Esophagus squamous epithelium (tissue), 5 donors: ENCODE measurements around the gene LTF. TPM values are rescaled to one million over a fixed set of nuclear protein-coding genes. Genes with fewer than 3 reads are reported as not detected.

ENCODE experiments used
- DNase-seq: peaks from one replicate; lab custom pipeline; 2025; lab: John Stamatoyannopoulos, UW
- H3K27ac ChIP-seq, 4 donors: fragments of 200-600 bp; sonication (generic); one replicate each; pipeline ENCODE4 v1.5.1; 2016 to 2019; ENCODE audit warnings: mild to moderate bottlenecking in 1 of 4
- H3K27me3 ChIP-seq, 4 donors: fragments of 200-600 bp; sonication (generic); 1 replicate in 3 of 4; 2 replicates in 1 of 4; pipeline versions ENCODE4 v1.5.1 to v1.6.0; 2017 to 2021; ENCODE audit warnings: antibody characterized with exemption in 1 of 4
- H3K36me3 ChIP-seq, 3 donors: fragments of 200-600 bp; sonication (generic); one replicate each; pipeline ENCODE4 v1.5.1; 2016 to 2019
- H3K4me1 ChIP-seq, 3 donors: fragments of 200-600 bp; sonication (generic); one replicate each; pipeline ENCODE4 v1.5.1; 2017 to 2019
- H3K4me3 ChIP-seq, 4 donors: fragments of 200-600 bp; sonication (generic); 1 replicate in 3 of 4; 2 replicates in 1 of 4; pipeline ENCODE4 v1.5.1; 2016 to 2019; ENCODE audit warnings: mild to moderate bottlenecking in 2 of 4, moderate library complexity in 1 of 4
- H3K9me3 ChIP-seq, 3 donors: fragments of 200-600 bp; sonication (generic); one replicate each; pipeline ENCODE4 v1.5.1; 2016 to 2019
- POLR2A ChIP-seq, 4 donors: fragments of 450-650 bp; IDR thresholded peaks; one replicate each; pipeline ENCODE4 v1.6.1; 2017; ENCODE audit warnings: antibody characterized with exemption in 4 of 4, mild to moderate bottlenecking in 4 of 4, moderate library complexity in 3 of 4
- WGBS, 2 donors: methylation state at CpG; one replicate each; pipeline ENCODE4 v1.1.5; 2018; 5-methylcytosine and 5-hydroxymethylcytosine counted together
- intact Hi-C: fragments of 100-400 bp; cut with DNase I; formaldehyde crosslinking; loops from one replicate; pipeline ENCODE4 v1.15.0; 2022
- total RNA-seq, 4 donors: library from RNA; depleted of rRNA; stranded (reverse); fragments of >200 nt; gene quantifications; one replicate each; pipeline ENCODE4 v1.1.0, GENCODE V29; 2016
- TF ChIP-seq, protein P1 (sequence below), 6 experiments: fragments of 450-650 bp in 4 of 6; fragments of 200-600 bp in 2 of 6; sonication (generic) in 2 of 6; IDR thresholded peaks; one replicate each; pipeline ENCODE4 v1.5.1; 2016 to 2019; ENCODE audit warnings: antibody characterized with exemption in 6 of 6, mild to moderate bottlenecking in 4 of 6, moderate library complexity in 4 of 6
- donor health status: DM: yes; HTN: yes; CAD: no.

The LTF gene
- total RNA-seq, 4 donors from 2014 or later, result 0.57 to 204 (median 2.6) TPM

DNA sequence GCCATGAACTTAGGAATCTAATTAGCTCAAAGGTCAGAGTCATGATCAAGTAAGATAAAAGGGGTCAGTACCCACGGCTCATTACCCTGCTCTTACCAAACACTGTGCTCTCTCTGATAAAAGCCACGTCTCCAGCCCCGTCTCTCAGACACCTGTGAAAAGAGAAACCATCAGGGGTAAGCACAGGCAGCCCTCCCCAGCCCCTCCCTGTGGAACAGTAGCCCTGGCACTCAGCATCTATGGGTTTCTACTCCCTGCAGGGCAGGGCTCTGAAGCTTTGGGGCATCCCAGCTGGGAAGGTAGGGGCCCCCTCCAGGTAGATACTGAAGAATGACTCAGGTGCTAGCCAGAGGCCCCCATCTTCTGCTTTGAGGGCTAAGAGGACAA lies 10.5 kb downstream of the LTF start:
- no peaks in the 10 kb centered on the region for H3K36me3 ChIP-seq
- intact Hi-C loops, result no loop called here
- no peak for DNase-seq
- no peak overlapping the region for H3K27ac ChIP-seq
- WGBS, 2 donors, result 56 to 60% methylated on average over 1 to 3 of the region's 3 CpGs
- H3K27me3 ChIP-seq, result peaks cover 0 to 12% (median 0%) of the 10 kb centered on the region in 4 donors
- no peaks in the 10 kb centered on the region for H3K9me3 ChIP-seq
- TF ChIP-seq, protein P1, sequence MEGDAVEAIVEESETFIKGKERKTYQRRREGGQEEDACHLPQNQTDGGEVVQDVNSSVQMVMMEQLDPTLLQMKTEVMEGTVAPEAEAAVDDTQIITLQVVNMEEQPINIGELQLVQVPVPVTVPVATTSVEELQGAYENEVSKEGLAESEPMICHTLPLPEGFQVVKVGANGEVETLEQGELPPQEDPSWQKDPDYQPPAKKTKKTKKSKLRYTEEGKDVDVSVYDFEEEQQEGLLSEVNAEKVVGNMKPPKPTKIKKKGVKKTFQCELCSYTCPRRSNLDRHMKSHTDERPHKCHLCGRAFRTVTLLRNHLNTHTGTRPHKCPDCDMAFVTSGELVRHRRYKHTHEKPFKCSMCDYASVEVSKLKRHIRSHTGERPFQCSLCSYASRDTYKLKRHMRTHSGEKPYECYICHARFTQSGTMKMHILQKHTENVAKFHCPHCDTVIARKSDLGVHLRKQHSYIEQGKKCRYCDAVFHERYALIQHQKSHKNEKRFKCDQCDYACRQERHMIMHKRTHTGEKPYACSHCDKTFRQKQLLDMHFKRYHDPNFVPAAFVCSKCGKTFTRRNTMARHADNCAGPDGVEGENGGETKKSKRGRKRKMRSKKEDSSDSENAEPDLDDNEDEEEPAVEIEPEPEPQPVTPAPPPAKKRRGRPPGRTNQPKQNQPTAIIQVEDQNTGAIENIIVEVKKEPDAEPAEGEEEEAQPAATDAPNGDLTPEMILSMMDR (IDR thresholded peaks at IDR 0.05), result no peak
- no peak for TF ChIP-seq POLR2A (IDR thresholded peaks at IDR 0.05)
- no peaks in the 10 kb centered on the region for H3K4me1 ChIP-seq
- no peak overlapping the region for H3K4me3 ChIP-seq

DNA sequence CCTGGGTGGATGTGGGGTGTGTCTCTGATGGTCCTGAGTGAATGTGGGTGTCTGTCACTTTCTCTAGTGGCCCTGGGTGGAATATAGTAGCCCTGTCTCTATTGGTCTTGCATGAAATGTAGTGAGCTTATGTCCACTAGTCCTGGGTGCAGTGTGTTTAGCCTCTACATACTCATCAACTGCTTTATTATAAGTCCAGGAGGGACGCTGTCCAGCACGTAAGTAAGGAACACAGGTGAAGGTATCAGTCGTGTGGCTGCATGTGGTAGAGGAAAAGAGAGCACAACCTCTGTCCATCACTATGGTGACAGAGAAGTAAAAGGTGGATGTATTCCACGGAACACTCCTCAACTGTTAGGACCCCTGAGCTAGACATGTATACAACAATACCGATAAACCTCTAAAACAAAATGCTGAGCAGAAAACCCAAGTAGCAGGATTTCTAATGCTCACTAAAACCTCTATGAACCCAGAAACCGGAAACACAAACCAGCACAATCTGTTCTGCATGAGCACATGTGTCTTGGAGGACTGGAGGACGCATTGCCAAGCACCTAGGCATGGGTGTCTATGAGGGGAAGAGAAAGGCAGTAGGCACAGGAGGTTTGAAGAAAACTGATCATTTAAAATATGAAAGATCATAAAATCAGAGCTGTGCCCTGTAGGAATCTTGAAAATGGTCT lies 11.0 kb downstream of the LTF start:
- Histone ChIP-seq H3K9me3 (no peaks in the 10 kb centered on the region), H3K4me1 (no peaks in the 10 kb centered on the region), H3K27ac (no peak overlapping the region), H3K36me3 (no peaks in the 10 kb centered on the region), H3K27me3 (peaks cover 0 to 10% (median 0%) of the 10 kb centered on the region in 4 donors), H3K4me3 (no peak overlapping the region)
- DNase-seq, result no peak
- WGBS, 2 donors, result 75 to 83% methylated on average over 6 of the region's 7 CpGs
- TF ChIP-seq, protein P1 (IDR thresholded peaks at IDR 0.05), result no peak
- no peak for TF ChIP-seq POLR2A (IDR thresholded peaks at IDR 0.05)
- intact Hi-C loops, result no loop called here

DNA sequence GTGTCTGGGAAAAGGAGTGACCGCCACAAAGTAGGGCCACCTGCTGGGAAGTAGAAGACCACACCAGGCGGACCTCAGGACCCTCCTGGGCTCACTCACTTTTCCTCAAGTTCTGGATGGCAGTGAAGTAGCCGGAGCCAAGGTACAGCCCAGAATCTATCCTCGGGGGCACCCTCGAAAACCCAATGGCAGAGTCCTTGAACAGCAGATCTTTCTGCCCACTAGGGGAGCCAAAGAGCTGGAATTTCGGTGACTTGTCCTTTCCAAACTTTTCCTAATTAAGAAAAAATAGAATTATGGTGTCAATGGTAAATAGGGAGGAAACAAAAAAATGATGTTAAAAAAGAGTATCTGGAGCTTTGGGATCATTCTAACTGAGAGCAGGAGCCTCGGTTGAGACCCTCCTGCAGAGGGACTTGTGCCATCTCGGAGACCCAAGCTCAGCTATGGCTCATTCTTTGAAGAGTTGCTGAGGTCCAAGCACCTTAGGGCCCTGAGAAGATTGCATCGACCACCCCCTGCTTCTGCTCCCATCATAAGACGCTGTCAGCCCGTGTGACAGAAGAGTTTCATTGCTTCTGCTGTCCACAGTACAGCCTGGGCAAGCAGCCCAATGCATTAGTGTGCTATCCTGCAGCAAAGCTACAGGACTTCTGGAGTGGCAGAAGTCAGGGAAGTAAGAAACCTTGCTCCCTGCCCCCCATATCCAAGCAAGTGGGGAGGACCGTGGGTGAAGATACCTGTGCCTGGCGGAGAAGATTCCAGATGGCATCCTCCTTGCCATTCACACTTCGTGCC lies 14.8 kb downstream of the LTF start:
- TF ChIP-seq, protein P1 (IDR thresholded peaks at IDR 0.05), result peak in 4 of 6 experiments; percentile 32 to 46 (median 38)
- TF ChIP-seq POLR2A (IDR thresholded peaks at IDR 0.05), result no peak
- H3K27ac ChIP-seq, result no peak overlapping the region
- no peak for DNase-seq
- 67 to 71% methylated on average over 7 to 11 of the region's 14 CpGs for WGBS, 2 donors
- no peaks in the 10 kb centered on the region for H3K36me3 ChIP-seq
- no peaks in the 10 kb centered on the region for H3K9me3 ChIP-seq
- intact Hi-C loops, result no loop called here
- H3K27me3 ChIP-seq, result peaks cover 0 to 10% (median 0%) of the 10 kb centered on the region in 4 donors
- peaks cover 0 to 9% (median 0%) of the 10 kb centered on the region in 3 donors for H3K4me1 ChIP-seq
- no peak overlapping the region for H3K4me3 ChIP-seq

DNA sequence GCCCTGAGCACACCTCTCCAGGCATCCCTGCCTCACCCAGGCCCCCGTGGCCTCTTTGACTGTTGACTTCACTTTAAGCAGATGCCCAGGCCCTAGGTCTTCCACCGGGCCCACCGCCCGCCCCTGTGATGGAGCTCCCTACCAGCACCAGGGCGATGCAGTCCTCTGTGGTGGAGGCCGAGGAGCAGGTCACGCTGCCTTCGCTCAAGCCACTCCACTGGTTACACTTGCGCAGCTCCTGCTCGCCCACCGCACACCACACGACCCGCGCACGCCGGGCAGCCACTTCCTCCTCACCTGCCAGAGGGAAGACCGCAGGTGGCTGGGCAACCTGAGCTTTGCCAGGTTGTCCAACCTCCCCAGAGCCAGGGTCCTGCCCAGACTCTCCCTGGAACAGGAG lies 16.0 kb downstream of the LTF start:
- H3K27ac ChIP-seq, result no peak overlapping the region
- no peak for DNase-seq
- H3K4me1 ChIP-seq, result peaks cover 0 to 9% (median 0%) of the 10 kb centered on the region in 3 donors
- intact Hi-C loops, result no loop called here
- no peaks in the 10 kb centered on the region for H3K36me3 ChIP-seq
- peaks cover 0 to 10% (median 0%) of the 10 kb centered on the region in 4 donors for H3K27me3 ChIP-seq
- no peaks in the 10 kb centered on the region for H3K9me3 ChIP-seq
- TF ChIP-seq, protein P1 (IDR thresholded peaks at IDR 0.05), result no peak
- no peak for TF ChIP-seq POLR2A (IDR thresholded peaks at IDR 0.05)
- WGBS, 2 donors, result 81 to 83% methylated on average over 6 to 12 of the region's 17 CpGs
- H3K4me3 ChIP-seq, result no peak overlapping the region
